Measurements from ENCODE around the gene NDUFB2. TPM values are rescaled to one million over a fixed set of nuclear protein-coding genes. Genes with fewer than 3 reads are reported as not detected.
"Not testable (repeated sequence)": the region's sequence is repeated elsewhere in the genome, so short reads cannot be mapped to it uniquely, and the experiment has no call there.

Gene NDUFB2
- total RNA-seq, 1 donor from 2014 or later: 186 TPM

DNA sequence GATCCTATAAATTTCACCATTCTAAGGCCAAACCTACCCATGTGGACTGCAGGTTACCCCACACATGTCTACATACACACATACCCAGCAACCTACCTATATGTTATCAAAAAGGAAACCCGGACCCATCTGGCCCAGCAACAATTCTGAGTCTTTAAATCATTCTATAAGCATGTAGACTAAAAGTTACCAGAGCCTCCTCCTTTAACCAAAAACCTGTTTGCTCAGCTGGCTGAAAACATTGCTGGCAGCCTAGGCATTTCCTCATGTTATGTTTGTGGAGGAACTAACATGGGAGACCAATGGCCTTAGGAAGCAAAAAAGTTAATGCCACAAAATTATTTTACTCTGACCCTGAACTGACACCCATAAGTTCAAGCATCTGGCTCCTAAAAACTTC, 29.0 kb upstream of the NDUFB2 start:
- H3K4me3 Mint-ChIP-seq (ENCODE audit: unreplicated experiment): no peak overlapping the region
- peaks cover 23% of the 10 kb centered on the region for H3K4me1 Mint-ChIP-seq (ENCODE audit: low read depth)
- TF ChIP-seq, protein P1, sequence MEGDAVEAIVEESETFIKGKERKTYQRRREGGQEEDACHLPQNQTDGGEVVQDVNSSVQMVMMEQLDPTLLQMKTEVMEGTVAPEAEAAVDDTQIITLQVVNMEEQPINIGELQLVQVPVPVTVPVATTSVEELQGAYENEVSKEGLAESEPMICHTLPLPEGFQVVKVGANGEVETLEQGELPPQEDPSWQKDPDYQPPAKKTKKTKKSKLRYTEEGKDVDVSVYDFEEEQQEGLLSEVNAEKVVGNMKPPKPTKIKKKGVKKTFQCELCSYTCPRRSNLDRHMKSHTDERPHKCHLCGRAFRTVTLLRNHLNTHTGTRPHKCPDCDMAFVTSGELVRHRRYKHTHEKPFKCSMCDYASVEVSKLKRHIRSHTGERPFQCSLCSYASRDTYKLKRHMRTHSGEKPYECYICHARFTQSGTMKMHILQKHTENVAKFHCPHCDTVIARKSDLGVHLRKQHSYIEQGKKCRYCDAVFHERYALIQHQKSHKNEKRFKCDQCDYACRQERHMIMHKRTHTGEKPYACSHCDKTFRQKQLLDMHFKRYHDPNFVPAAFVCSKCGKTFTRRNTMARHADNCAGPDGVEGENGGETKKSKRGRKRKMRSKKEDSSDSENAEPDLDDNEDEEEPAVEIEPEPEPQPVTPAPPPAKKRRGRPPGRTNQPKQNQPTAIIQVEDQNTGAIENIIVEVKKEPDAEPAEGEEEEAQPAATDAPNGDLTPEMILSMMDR (IDR thresholded peaks at IDR 0.05): no peak
- H3K36me3 Mint-ChIP-seq (ENCODE audit: low read depth): no peaks in the 10 kb centered on the region
- H3K27ac Mint-ChIP-seq (ENCODE audit: unreplicated experiment): peak overlapping the region; percentile 50
- no peaks in the 10 kb centered on the region for H3K27me3 Mint-ChIP-seq (ENCODE audit: low read depth)
- H3K9me3 Mint-ChIP-seq (ENCODE audit: low read depth): no peaks in the 10 kb centered on the region
- DNase-seq (ENCODE audit: low spot score): no peak

DNA sequence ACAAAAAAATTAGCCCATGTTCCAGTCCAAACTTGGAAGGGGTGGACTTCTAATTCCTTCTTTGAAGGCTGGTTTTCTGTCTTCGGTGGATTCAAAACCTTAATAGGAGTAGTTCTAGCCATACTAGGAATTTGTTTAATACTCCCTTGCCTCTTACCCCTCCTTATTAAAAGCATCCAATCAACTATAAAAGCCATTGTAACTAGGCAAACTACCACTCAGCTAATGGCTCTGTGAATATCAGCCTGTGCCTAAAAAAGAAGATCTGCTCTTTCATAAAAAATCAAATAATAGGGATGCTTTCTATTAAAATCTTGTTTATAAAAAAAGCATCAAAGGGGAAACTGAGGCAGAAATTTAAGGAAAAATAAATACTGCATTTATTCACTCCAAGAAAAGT, 27.9 kb upstream of the NDUFB2 start:
- no peaks in the 10 kb centered on the region for H3K36me3 Mint-ChIP-seq (ENCODE audit: low read depth)
- H3K4me3 Mint-ChIP-seq (ENCODE audit: unreplicated experiment): no peak overlapping the region
- DNase-seq (ENCODE audit: low spot score): no peak
- H3K9me3 Mint-ChIP-seq (ENCODE audit: low read depth): no peaks in the 10 kb centered on the region
- peaks cover 25% of the 10 kb centered on the region for H3K4me1 Mint-ChIP-seq (ENCODE audit: low read depth)
- H3K27ac Mint-ChIP-seq (ENCODE audit: unreplicated experiment): no peak overlapping the region
- TF ChIP-seq, protein P1 (IDR thresholded peaks at IDR 0.05): no peak
- no peaks in the 10 kb centered on the region for H3K27me3 Mint-ChIP-seq (ENCODE audit: low read depth)

DNA sequence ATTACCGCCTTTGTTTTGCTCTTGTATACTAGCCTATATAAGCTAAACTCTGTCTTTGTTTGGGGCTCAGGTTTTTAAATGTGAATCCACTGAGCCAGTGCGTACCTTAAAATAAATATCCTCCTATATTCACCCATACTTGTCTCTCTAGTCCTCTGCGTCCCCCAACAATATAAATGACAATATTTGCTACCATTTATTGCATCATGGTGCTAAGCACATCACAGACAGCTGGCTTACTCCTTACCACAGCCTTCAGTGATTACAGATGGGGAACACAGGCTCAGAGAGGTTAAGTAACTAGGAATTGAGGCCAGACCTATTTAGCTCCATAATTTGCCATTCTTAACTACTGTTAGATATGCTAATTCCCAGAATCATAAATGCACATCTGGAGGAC, 27.2 kb upstream of the NDUFB2 start:
- H3K27ac Mint-ChIP-seq (ENCODE audit: unreplicated experiment): no peak overlapping the region
- no peak for DNase-seq (ENCODE audit: low spot score)
- no peaks in the 10 kb centered on the region for H3K36me3 Mint-ChIP-seq (ENCODE audit: low read depth)
- TF ChIP-seq, protein P1 (IDR thresholded peaks at IDR 0.05): no peak
- H3K4me1 Mint-ChIP-seq (ENCODE audit: low read depth): peaks cover 32% of the 10 kb centered on the region
- no peaks in the 10 kb centered on the region for H3K9me3 Mint-ChIP-seq (ENCODE audit: low read depth)
- H3K27me3 Mint-ChIP-seq (ENCODE audit: low read depth): no peaks in the 10 kb centered on the region
- no peak overlapping the region for H3K4me3 Mint-ChIP-seq (ENCODE audit: unreplicated experiment)

DNA sequence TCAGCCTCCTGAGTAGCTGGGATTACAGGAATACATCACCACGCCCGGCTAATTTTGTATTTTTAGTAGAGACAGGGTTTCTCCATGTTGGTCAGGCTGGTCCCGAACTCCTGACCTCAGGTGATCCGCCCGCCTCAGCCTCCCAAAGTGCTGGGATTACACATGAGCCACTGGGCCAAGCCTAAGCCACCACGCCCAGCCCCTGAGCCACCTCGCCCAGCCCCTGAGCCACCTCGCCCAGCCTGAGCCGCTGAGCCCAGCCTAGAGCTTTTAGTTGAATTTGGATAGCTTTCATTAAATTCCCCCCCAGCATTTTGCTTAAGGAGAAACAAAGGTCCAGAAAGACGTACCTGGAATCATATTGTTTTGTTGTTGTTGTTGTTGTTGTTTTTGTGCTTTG, 26.6 kb upstream of the NDUFB2 start:
- peak; percentile 43 for DNase-seq (ENCODE audit: low spot score)
- H3K9me3 Mint-ChIP-seq (ENCODE audit: low read depth); H3K27me3 Mint-ChIP-seq (ENCODE audit: low read depth); H3K36me3 Mint-ChIP-seq (ENCODE audit: low read depth); H3K4me3 Mint-ChIP-seq (ENCODE audit: unreplicated experiment); H3K27ac Mint-ChIP-seq (ENCODE audit: unreplicated experiment): not testable (repeated sequence)
- H3K4me1 Mint-ChIP-seq (ENCODE audit: low read depth): peaks cover 38% of the 10 kb centered on the region

DNA sequence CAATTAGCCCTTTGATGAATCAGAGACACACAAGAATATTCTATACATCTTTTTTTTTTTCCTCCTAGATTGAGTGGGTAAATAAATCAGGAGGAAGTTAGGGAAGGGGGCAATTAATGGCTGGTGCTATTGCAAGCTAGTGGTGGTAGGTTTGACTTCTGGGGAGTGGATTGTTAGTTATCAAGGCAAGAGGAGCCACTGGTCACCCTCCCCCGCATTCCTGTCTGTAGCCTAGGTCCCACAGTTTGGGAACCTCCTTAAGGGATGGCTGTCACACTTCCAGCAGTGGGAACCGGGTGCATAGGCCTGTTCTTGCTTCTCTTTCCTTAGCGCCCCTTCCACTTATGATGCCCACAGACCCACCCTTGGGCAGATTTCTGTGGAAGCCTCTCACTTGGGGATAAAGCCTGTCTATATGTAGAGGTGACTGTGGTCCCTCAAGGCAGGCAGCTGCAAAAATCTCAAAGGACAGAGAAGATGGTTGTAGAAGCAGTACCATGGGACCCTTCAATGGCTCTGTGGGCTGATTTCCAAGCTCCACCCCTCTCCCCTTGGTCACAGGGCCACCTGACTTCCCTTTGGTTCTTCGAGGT, 26.1 kb upstream of the NDUFB2 start:
- H3K27me3 Mint-ChIP-seq (ENCODE audit: low read depth): no peaks in the 10 kb centered on the region
- H3K9me3 Mint-ChIP-seq (ENCODE audit: low read depth): no peaks in the 10 kb centered on the region
- no peaks in the 10 kb centered on the region for H3K36me3 Mint-ChIP-seq (ENCODE audit: low read depth)
- H3K4me3 Mint-ChIP-seq (ENCODE audit: unreplicated experiment): no peak overlapping the region
- TF ChIP-seq, protein P1 (IDR thresholded peaks at IDR 0.05): no peak
- H3K27ac Mint-ChIP-seq (ENCODE audit: unreplicated experiment): no peak overlapping the region
- peaks cover 43% of the 10 kb centered on the region for H3K4me1 Mint-ChIP-seq (ENCODE audit: low read depth)
- DNase-seq (ENCODE audit: low spot score): peak; percentile 21

DNA sequence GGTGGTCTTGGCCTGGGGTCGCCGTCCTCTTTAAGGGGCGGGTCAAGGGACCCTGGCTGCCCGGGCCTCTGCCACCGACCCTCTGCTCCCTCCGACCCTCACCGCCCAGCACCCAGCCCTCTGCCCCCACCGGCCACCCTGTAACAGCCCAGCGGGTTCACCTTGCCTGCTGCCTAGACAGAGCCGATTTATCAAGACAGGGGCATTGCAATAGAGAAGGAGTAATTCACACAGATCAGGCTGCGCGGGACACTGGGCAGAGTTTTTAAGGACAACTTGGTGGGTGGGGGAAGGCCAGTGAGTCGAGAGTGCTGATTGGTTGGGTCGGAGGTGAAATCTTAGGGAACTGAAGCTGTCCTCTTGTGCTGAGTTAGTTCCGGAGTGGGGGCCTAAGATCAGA, 24.5 kb upstream of the NDUFB2 start:
- DNase-seq (ENCODE audit: low spot score): peak; percentile 79
- TF ChIP-seq, protein P1 (IDR thresholded peaks at IDR 0.05): no peak
- H3K9me3 Mint-ChIP-seq (ENCODE audit: low read depth): no peaks in the 10 kb centered on the region
- H3K27me3 Mint-ChIP-seq (ENCODE audit: low read depth): no peaks in the 10 kb centered on the region
- peaks cover 43% of the 10 kb centered on the region for H3K4me1 Mint-ChIP-seq (ENCODE audit: low read depth)
- peak overlapping the region; percentile 65 for H3K4me3 Mint-ChIP-seq (ENCODE audit: unreplicated experiment)
- no peak overlapping the region for H3K27ac Mint-ChIP-seq (ENCODE audit: unreplicated experiment)
- H3K36me3 Mint-ChIP-seq (ENCODE audit: low read depth): no peaks in the 10 kb centered on the region
